Fibroblast of the conjunctiva (primary cell): ENCODE results near the gene CHIA.

Experiments
- DNase-seq: peaks from one replicate; pipeline ENCODE4 v3.0.0-alpha.2; 2010; ENCODE audit warnings: low read depth

Gene CHIA

GRCh38 chr1:111366256-111366655, 75.6 kb downstream of the CHIA start:
- no peak for DNase-seq

GRCh38 chr1:111369177-111369576, 78.5 kb downstream of the CHIA start:
- DNase-seq, result no peak

- no peak for DNase-seq
Measured at GRCh38 chr1:111369645-111370044, 79.0 kb downstream of the CHIA start.
